Measurements from ENCODE around the gene ATG7. TPM values are rescaled to one million over a fixed set of nuclear protein-coding genes. Genes with fewer than 3 reads are reported as not detected.

Gene ATG7
- total and polyA plus RNA-seq, 2 donors from 2014 or later: 15.3 to 54.9 TPM

- no peak for TF ChIP-seq CTCF (IDR thresholded peaks at IDR 0.05; ENCODE audit: borderline replicate concordance, extremely low read depth, insufficient read depth)
- Histone ChIP-seq H3K36me3 (ENCODE audit: control insufficient read depth in 2 of 3, insufficient read depth in 3 of 3, low read length in 3 of 3) (no peaks in the 10 kb centered on the region), H3K27ac (ENCODE audit: low read depth in 2 of 2, low read length in 2 of 2) (no peak overlapping the region), H3K9me3 (ENCODE audit: control insufficient read depth in 2 of 3, insufficient read depth in 1 of 3, low read length in 3 of 3) (no peaks in the 10 kb centered on the region), H3K4me3 (ENCODE audit: low read length in 3 of 3) (no peak overlapping the region), H3K9ac (ENCODE audit: low read length in 3 of 3) (no peak overlapping the region), H3K27me3 (ENCODE audit: control insufficient read depth, insufficient read depth, low read length) (no peaks in the 10 kb centered on the region), H3K4me1 (ENCODE audit: control insufficient read depth in 2 of 3, insufficient read depth in 2 of 3, low read depth in 1 of 3, low read length in 3 of 3) (peaks cover 0 to 9% (median 0%) of the 10 kb centered on the region in 3 donors)
- intact Hi-C loops (cut with DNase I): no loop called here
- FAIRE-seq (no peak), DNase-seq (no peak)
Measured at GRCh38 chr3:11574981-11575669, 302.9 kb downstream of the ATG7 start.

GRCh38 chr3:11575677-11576076, 303.5 kb downstream of the ATG7 start:
- H3K9me3 ChIP-seq (ENCODE audit: control insufficient read depth in 2 of 3, insufficient read depth in 1 of 3, low read length in 3 of 3): no peaks in the 10 kb centered on the region
- no peaks in the 10 kb centered on the region for H3K27me3 ChIP-seq (ENCODE audit: control insufficient read depth, insufficient read depth, low read length)
- FAIRE-seq (no peak), DNase-seq (no peak)
- no peak overlapping the region for H3K4me3 ChIP-seq (ENCODE audit: low read length in 3 of 3)
- H3K4me1 ChIP-seq (ENCODE audit: control insufficient read depth in 2 of 3, insufficient read depth in 2 of 3, low read depth in 1 of 3, low read length in 3 of 3): peaks cover 0 to 9% (median 2%) of the 10 kb centered on the region in 3 donors
- no peaks in the 10 kb centered on the region for H3K36me3 ChIP-seq (ENCODE audit: control insufficient read depth in 2 of 3, insufficient read depth in 3 of 3, low read length in 3 of 3)
- H3K27ac ChIP-seq (ENCODE audit: low read depth in 2 of 2, low read length in 2 of 2): no peak overlapping the region
- no peak for TF ChIP-seq CTCF (IDR thresholded peaks at IDR 0.05; ENCODE audit: borderline replicate concordance, extremely low read depth, insufficient read depth)
- intact Hi-C loops (cut with DNase I): no loop called here
- no peak overlapping the region for H3K9ac ChIP-seq (ENCODE audit: low read length in 3 of 3)

- H3K4me3 ChIP-seq (ENCODE audit: low read length in 3 of 3): no peak overlapping the region
- no peak for FAIRE-seq
- no peaks in the 10 kb centered on the region for H3K9me3 ChIP-seq (ENCODE audit: control insufficient read depth in 2 of 3, insufficient read depth in 1 of 3, low read length in 3 of 3)
- H3K27ac ChIP-seq (ENCODE audit: low read depth in 2 of 2, low read length in 2 of 2): no peak overlapping the region
- TF ChIP-seq CTCF (IDR thresholded peaks at IDR 0.05; ENCODE audit: borderline replicate concordance, extremely low read depth, insufficient read depth): no peak
- no peaks in the 10 kb centered on the region for H3K27me3 ChIP-seq (ENCODE audit: control insufficient read depth, insufficient read depth, low read length)
- H3K9ac ChIP-seq (ENCODE audit: low read length in 3 of 3): no peak overlapping the region
- DNase-seq: no peak
- no peaks in the 10 kb centered on the region for H3K36me3 ChIP-seq (ENCODE audit: control insufficient read depth in 2 of 3, insufficient read depth in 3 of 3, low read length in 3 of 3)
- H3K4me1 ChIP-seq (ENCODE audit: control insufficient read depth in 2 of 3, insufficient read depth in 2 of 3, low read depth in 1 of 3, low read length in 3 of 3): peaks cover 3 to 12% (median 4%) of the 10 kb centered on the region in 3 donors
- intact Hi-C loops (cut with DNase I): no loop called here
Measured at GRCh38 chr3:11576453-11576852, 304.3 kb downstream of the ATG7 start.

Measured in kidney (tissue), 14 donors.